SH-SY5Y (cell line): ENCODE measurements around the gene NPHP4.

ENCODE experiments used
- GATA2 ChIP-seq: IDR thresholded peaks from 2 replicates; pipeline ENCODE4 v1.6.1; 2011; ENCODE audit warnings: mild to moderate bottlenecking, low read depth, low read length
- GATA3 ChIP-seq: IDR thresholded peaks from 2 replicates; pipeline ENCODE4 v1.6.1; 2011; ENCODE audit warnings: low read depth, mild to moderate bottlenecking, low read length, moderate library complexity

GRCh38 chr1:5907966-5908365 is 84.3 kb downstream of the NPHP4 start:
- TF ChIP-seq GATA2 (no peak), GATA3 (no peak)
